Fibroblast of lung (primary cell): ENCODE measurements around the gene RAET1E. TPM values are rescaled to one million over a fixed set of nuclear protein-coding genes. Genes with fewer than 3 reads are reported as not detected.

Experiments
- DNase-seq, 2 donors: peaks; one replicate each; pipeline versions ENCODE4 v3.0.0 to v3.0.0-alpha.2; 2010; ENCODE audit warnings: low read depth in 2 of 2
- H2AFZ ChIP-seq: 2 replicates; pipeline ENCODE4 v1.5.1; 2012; ENCODE audit warnings: low read length, control low read depth, inconsistent platforms
- H3K27ac ChIP-seq: 2 replicates; pipeline ENCODE4 v1.5.1; 2011; ENCODE audit warnings: low read length, control low read depth; ENCODE audit not compliant: insufficient read depth
- H3K27me3 ChIP-seq: 2 replicates; pipeline ENCODE4 v1.5.1; 2011; ENCODE audit warnings: mild to moderate bottlenecking, low read length; ENCODE audit not compliant: control insufficient read depth, insufficient read depth
- H3K36me3 ChIP-seq: 2 replicates; pipeline ENCODE4 v1.5.1; 2011; ENCODE audit warnings: low read length; ENCODE audit not compliant: control insufficient read depth, insufficient read depth
- H3K4me1 ChIP-seq: 2 replicates; pipeline ENCODE4 v1.5.1; 2011; ENCODE audit warnings: low read length; ENCODE audit not compliant: control insufficient read depth, insufficient read depth; ENCODE audit errors: extremely low read depth
- H3K4me2 ChIP-seq: 2 replicates; pipeline ENCODE4 v1.5.1; 2011; ENCODE audit warnings: low read length, control low read depth; ENCODE audit not compliant: insufficient read depth; ENCODE audit errors: extremely low read depth
- H3K4me3 ChIP-seq, 4 experiments: fragments of 200-600 bp in 1 of 4; sonication (generic) in 1 of 4; replicated peaks in 1 of 4; 2 replicates each; pipeline ENCODE4 v1.5.1; 2011 to 2016; ENCODE audit warnings: low read length in 4 of 4, low read depth in 3 of 4, mild to moderate bottlenecking in 3 of 4, control low read depth in 2 of 4, inconsistent platforms in 1 of 4, mixed read lengths in 1 of 4; ENCODE audit not compliant: insufficient read depth in 1 of 4; ENCODE audit errors: control extremely low read depth in 1 of 4
- H3K79me2 ChIP-seq: 2 replicates; pipeline ENCODE4 v1.5.1; 2012; ENCODE audit warnings: mild to moderate bottlenecking, low read length, inconsistent platforms; ENCODE audit not compliant: control insufficient read depth, insufficient read depth
- H3K9ac ChIP-seq: 2 replicates; pipeline ENCODE4 v1.5.1; 2011; ENCODE audit warnings: mild to moderate bottlenecking, low read length, control low read depth; ENCODE audit not compliant: insufficient read depth
- H3K9me3 ChIP-seq: 2 replicates; pipeline ENCODE4 v1.5.1; 2012; ENCODE audit warnings: low read depth, low read length; ENCODE audit not compliant: control insufficient read depth, insufficient read depth
- H4K20me1 ChIP-seq: 2 replicates; pipeline ENCODE4 v1.5.1; 2011; ENCODE audit warnings: low read length; ENCODE audit not compliant: control insufficient read depth, insufficient read depth; ENCODE audit errors: extremely low read depth
- EZH2 ChIP-seq: IDR thresholded peaks from 2 replicates; pipeline ENCODE4 v1.5.1; 2012; ENCODE audit warnings: low read length, control low read depth, mild to moderate bottlenecking; ENCODE audit errors: missing control alignments
- polyA plus RNA-seq, 2 donors: library from polyadenylated mRNA; depleted of rRNA in 1 of 2; stranded (reverse) in 1 of 2; unstranded in 1 of 2; fragments of >200 nt; gene quantifications; 2 replicates each; pipeline ENCODE4 v1.2.1, GENCODE V29; 2011 to 2012; ENCODE audit warnings: missing spikeins in 1 of 2
- total RNA-seq: library from RNA; depleted of rRNA; stranded (reverse); fragments of >200 nt; gene quantifications from 2 replicates; pipeline ENCODE4 v1.2.1, GENCODE V29; 2014
- TF ChIP-seq, protein P1 (sequence below), 2 donors: IDR thresholded peaks in 1 of 2; conservative IDR thresholded peaks in 1 of 2; 1 replicate in 1 of 2; 2 replicates in 1 of 2; pipeline ENCODE4 v1.5.1; 2011 to 2012; ENCODE audit warnings: low read length in 2 of 2, control low read depth in 1 of 2, inconsistent platforms in 1 of 2, low read depth in 1 of 2, mild to moderate bottlenecking in 1 of 2

RAET1E gene
- total and polyA plus RNA-seq, 2 donors (not counting 1 experiment from before 2014, with no cell fraction given) = 0.12 to 1.5 TPM

DNA sequence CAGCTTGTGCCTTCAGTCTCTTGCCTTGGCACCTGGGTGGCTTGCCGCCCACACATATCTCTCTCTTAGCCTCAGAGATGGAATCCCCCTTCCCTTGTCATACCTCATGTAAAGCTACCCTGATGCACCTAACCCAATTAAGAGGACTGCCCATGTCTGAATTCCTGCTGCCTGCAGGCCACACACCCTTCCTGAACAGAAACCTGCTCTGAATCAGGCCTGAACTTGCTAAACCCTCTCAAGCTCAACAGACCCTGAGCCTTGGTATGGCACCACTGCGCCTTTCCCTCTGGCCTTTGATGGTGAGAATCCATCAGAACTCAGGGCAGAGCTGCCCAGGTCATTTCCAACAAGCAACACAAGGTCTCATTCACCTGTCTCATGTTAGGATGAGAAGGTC lies 19.8 kb upstream of the RAET1E start:
- no peaks in the 10 kb centered on the region for H3K9me3 ChIP-seq
- no peak overlapping the region for H3K4me3 ChIP-seq
- no peaks in the 10 kb centered on the region for H3K36me3 ChIP-seq
- no peaks in the 10 kb centered on the region for H3K27me3 ChIP-seq
- no peak overlapping the region for H3K4me2 ChIP-seq
- TF ChIP-seq EZH2 = no peak
- TF ChIP-seq, protein P1, sequence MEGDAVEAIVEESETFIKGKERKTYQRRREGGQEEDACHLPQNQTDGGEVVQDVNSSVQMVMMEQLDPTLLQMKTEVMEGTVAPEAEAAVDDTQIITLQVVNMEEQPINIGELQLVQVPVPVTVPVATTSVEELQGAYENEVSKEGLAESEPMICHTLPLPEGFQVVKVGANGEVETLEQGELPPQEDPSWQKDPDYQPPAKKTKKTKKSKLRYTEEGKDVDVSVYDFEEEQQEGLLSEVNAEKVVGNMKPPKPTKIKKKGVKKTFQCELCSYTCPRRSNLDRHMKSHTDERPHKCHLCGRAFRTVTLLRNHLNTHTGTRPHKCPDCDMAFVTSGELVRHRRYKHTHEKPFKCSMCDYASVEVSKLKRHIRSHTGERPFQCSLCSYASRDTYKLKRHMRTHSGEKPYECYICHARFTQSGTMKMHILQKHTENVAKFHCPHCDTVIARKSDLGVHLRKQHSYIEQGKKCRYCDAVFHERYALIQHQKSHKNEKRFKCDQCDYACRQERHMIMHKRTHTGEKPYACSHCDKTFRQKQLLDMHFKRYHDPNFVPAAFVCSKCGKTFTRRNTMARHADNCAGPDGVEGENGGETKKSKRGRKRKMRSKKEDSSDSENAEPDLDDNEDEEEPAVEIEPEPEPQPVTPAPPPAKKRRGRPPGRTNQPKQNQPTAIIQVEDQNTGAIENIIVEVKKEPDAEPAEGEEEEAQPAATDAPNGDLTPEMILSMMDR (conservative IDR thresholded peaks at IDR 0.05 in 1 of 2, IDR thresholded peaks at IDR 0.05 in 1 of 2; ENCODE audit: low read depth in 1 of 2, low read length in 2 of 2) = no peak
- no peaks in the 10 kb centered on the region for H4K20me1 ChIP-seq
- H3K9ac ChIP-seq = no peak overlapping the region
- no peak for DNase-seq
- H2AFZ ChIP-seq = no peak overlapping the region
- no peaks in the 10 kb centered on the region for H3K4me1 ChIP-seq
- H3K27ac ChIP-seq = no peak overlapping the region
- no peaks in the 10 kb centered on the region for H3K79me2 ChIP-seq

- no peak overlapping the region for H2AFZ ChIP-seq
Observed at GRCh38 chr6:149915970-149916865, 18.3 kb upstream of the RAET1E start.

GRCh38 chr6:149913540-149914240 lies 15.8 kb upstream of the RAET1E start:
- Histone ChIP-seq H3K79me2 (no peaks in the 10 kb centered on the region), H3K27ac (no peak overlapping the region)
- no peak for DNase-seq

More at GRCh38 chr6:149915970-149916865, 18.3 kb upstream of the RAET1E start:
- Histone ChIP-seq H3K27me3 (no peaks in the 10 kb centered on the region), H3K9ac (no peak overlapping the region), H3K79me2 (no peaks in the 10 kb centered on the region), H3K9me3 (no peaks in the 10 kb centered on the region), H3K27ac (no peak overlapping the region), H4K20me1 (no peaks in the 10 kb centered on the region), H3K4me3 (no peak overlapping the region), H3K36me3 (no peaks in the 10 kb centered on the region), H3K4me1 (no peaks in the 10 kb centered on the region), H3K4me2 (no peak overlapping the region)
- no peak for DNase-seq
- TF ChIP-seq, protein P1 (conservative IDR thresholded peaks at IDR 0.05 in 1 of 2, IDR thresholded peaks at IDR 0.05 in 1 of 2; ENCODE audit: low read depth in 1 of 2, low read length in 2 of 2) = no peak
- TF ChIP-seq EZH2 = no peak

More at GRCh38 chr6:149913540-149914240, 15.8 kb upstream of the RAET1E start:
- no peaks in the 10 kb centered on the region for H3K27me3 ChIP-seq
- H2AFZ ChIP-seq = no peak overlapping the region
- H3K4me1 ChIP-seq = no peaks in the 10 kb centered on the region
- no peaks in the 10 kb centered on the region for H3K36me3 ChIP-seq
- TF ChIP-seq, protein P1 (conservative IDR thresholded peaks at IDR 0.05 in 1 of 2, IDR thresholded peaks at IDR 0.05 in 1 of 2; ENCODE audit: low read depth in 1 of 2, low read length in 2 of 2) = no peak
- no peak for TF ChIP-seq EZH2
- no peaks in the 10 kb centered on the region for H3K9me3 ChIP-seq
- H3K4me2 ChIP-seq = no peak overlapping the region
- no peaks in the 10 kb centered on the region for H4K20me1 ChIP-seq
- H3K4me3 ChIP-seq = no peak overlapping the region
- no peak overlapping the region for H3K9ac ChIP-seq
